Measurements from ENCODE around the gene RPL35. TPM values are rescaled to one million over a fixed set of nuclear protein-coding genes. Genes with fewer than 3 reads are reported as not detected.

The RPL35 gene
- polyA plus RNA-seq, 1 donor (not counting 4 experiments of a cell fraction or from before 2014, with no cell fraction given): 3,325 TPM

GRCh38 chr9:124835026-124835557 lies 26.7 kb downstream of the RPL35 start:
- no peak overlapping the region for H3K27ac ChIP-seq (ENCODE audit: control insufficient read depth, insufficient read depth, low read length)
- dilution Hi-C loops (cut with MboI; ENCODE audit: extremely low pct_ligation_motif_present, low sequenced_read_pairs): no loop called here

GRCh38 chr9:124834591-124834990 lies 27.2 kb downstream of the RPL35 start:
- no peak overlapping the region for H2AFZ ChIP-seq (ENCODE audit: control insufficient read depth, low read length)
- no peaks in the 10 kb centered on the region for H3K9me3 ChIP-seq (ENCODE audit: control insufficient read depth, low read depth, low read length)

More at GRCh38 chr9:124835026-124835557, 26.7 kb downstream of the RPL35 start:
- FAIRE-seq: no peak
- no peaks in the 10 kb centered on the region for H3K9me3 ChIP-seq (ENCODE audit: control insufficient read depth, low read depth, low read length)
- TF ChIP-seq EZH2 (IDR thresholded peaks at IDR 0.05; ENCODE audit: low read length): no peak
- no peak for TF ChIP-seq CTCF (optimal IDR thresholded peaks at IDR 0.05 in 1 of 3, IDR thresholded peaks at IDR 0.05 in 1 of 3, conservative IDR thresholded peaks at IDR 0.05 in 1 of 3; ENCODE audit: extremely low read depth in 1 of 3, insufficient read depth in 2 of 3, low read length in 3 of 3)
- no peak overlapping the region for H2AFZ ChIP-seq (ENCODE audit: control insufficient read depth, low read length)
- H3K4me1 ChIP-seq (ENCODE audit: control insufficient read depth, extremely low read depth, insufficient read depth, low read length): peaks cover 22% of the 10 kb centered on the region
- H3K9me1 ChIP-seq (ENCODE audit: control insufficient read depth, extremely low read depth, insufficient read depth, low read length): no peaks in the 10 kb centered on the region
- H4K20me1 ChIP-seq (ENCODE audit: control insufficient read depth, extremely low read depth, insufficient read depth, low read length): no peaks in the 10 kb centered on the region
- H3K27me3 ChIP-seq (ENCODE audit: control insufficient read depth, extremely low read depth, insufficient read depth, low read length): no peaks in the 10 kb centered on the region
- H3K9ac ChIP-seq (ENCODE audit: control insufficient read depth, extremely low read depth, insufficient read depth, low read length): no peak overlapping the region
- H3K4me3 ChIP-seq (ENCODE audit: control insufficient read depth in 2 of 3, extremely low read depth in 1 of 3, insufficient read depth in 2 of 3, low read depth in 1 of 3, low read length in 3 of 3): no peak overlapping the region
- H3K4me2 ChIP-seq (ENCODE audit: control insufficient read depth, extremely low read depth, insufficient read depth, low read depth, low read length): peak overlapping the region; percentile 58
- H3K79me2 ChIP-seq (ENCODE audit: control insufficient read depth, insufficient read depth, low read length): no peaks in the 10 kb centered on the region
- no peak for DNase-seq (ENCODE audit: low read depth, low spot score)
- H3K36me3 ChIP-seq (ENCODE audit: control insufficient read depth in 2 of 2, extremely low read depth in 1 of 2, insufficient read depth in 2 of 2, low read length in 2 of 2): no peaks in the 10 kb centered on the region

More at GRCh38 chr9:124834591-124834990, 27.2 kb downstream of the RPL35 start:
- Histone ChIP-seq H3K4me1 (ENCODE audit: control insufficient read depth, extremely low read depth, insufficient read depth, low read length) (peaks cover 22% of the 10 kb centered on the region), H4K20me1 (ENCODE audit: control insufficient read depth, extremely low read depth, insufficient read depth, low read length) (no peaks in the 10 kb centered on the region), H3K4me3 (ENCODE audit: control insufficient read depth in 2 of 3, extremely low read depth in 1 of 3, insufficient read depth in 2 of 3, low read depth in 1 of 3, low read length in 3 of 3) (no peak overlapping the region), H3K27ac (ENCODE audit: control insufficient read depth, insufficient read depth, low read length) (no peak overlapping the region), H3K27me3 (ENCODE audit: control insufficient read depth, extremely low read depth, insufficient read depth, low read length) (no peaks in the 10 kb centered on the region), H3K4me2 (ENCODE audit: control insufficient read depth, extremely low read depth, insufficient read depth, low read depth, low read length) (peak overlapping the region; percentile 58), H3K9me1 (ENCODE audit: control insufficient read depth, extremely low read depth, insufficient read depth, low read length) (no peaks in the 10 kb centered on the region), H3K79me2 (ENCODE audit: control insufficient read depth, insufficient read depth, low read length) (no peaks in the 10 kb centered on the region), H3K36me3 (ENCODE audit: control insufficient read depth in 2 of 2, extremely low read depth in 1 of 2, insufficient read depth in 2 of 2, low read length in 2 of 2) (no peaks in the 10 kb centered on the region), H3K9ac (ENCODE audit: control insufficient read depth, extremely low read depth, insufficient read depth, low read length) (peak overlapping the region; percentile 31)
- dilution Hi-C loops (cut with MboI; ENCODE audit: extremely low pct_ligation_motif_present, low sequenced_read_pairs): no loop called here
- TF ChIP-seq CTCF (optimal IDR thresholded peaks at IDR 0.05 in 1 of 3, IDR thresholded peaks at IDR 0.05 in 1 of 3, conservative IDR thresholded peaks at IDR 0.05 in 1 of 3; ENCODE audit: extremely low read depth in 1 of 3, insufficient read depth in 2 of 3, low read length in 3 of 3): no peak
- no peak for TF ChIP-seq EZH2 (IDR thresholded peaks at IDR 0.05; ENCODE audit: low read length)
- FAIRE-seq: peak; percentile 94
- peak; percentile 96 for DNase-seq (ENCODE audit: low read depth, low spot score)
